HG02678 (cell line): ENCODE measurements around the gene PRDM12.
"Not testable (repeated sequence)": the region's sequence is repeated elsewhere in the genome, so short reads cannot be mapped to it uniquely, and the experiment has no call there.

ENCODE experiments used
- ATAC-seq: cut with Tn5 transposase; IDR thresholded peaks from one replicate; pipeline ENCODE4 v1.9.1; 2021; ENCODE audit warnings: mild to moderate bottlenecking, moderate library complexity; ENCODE audit not compliant: unreplicated experiment

Gene PRDM12

DNA sequence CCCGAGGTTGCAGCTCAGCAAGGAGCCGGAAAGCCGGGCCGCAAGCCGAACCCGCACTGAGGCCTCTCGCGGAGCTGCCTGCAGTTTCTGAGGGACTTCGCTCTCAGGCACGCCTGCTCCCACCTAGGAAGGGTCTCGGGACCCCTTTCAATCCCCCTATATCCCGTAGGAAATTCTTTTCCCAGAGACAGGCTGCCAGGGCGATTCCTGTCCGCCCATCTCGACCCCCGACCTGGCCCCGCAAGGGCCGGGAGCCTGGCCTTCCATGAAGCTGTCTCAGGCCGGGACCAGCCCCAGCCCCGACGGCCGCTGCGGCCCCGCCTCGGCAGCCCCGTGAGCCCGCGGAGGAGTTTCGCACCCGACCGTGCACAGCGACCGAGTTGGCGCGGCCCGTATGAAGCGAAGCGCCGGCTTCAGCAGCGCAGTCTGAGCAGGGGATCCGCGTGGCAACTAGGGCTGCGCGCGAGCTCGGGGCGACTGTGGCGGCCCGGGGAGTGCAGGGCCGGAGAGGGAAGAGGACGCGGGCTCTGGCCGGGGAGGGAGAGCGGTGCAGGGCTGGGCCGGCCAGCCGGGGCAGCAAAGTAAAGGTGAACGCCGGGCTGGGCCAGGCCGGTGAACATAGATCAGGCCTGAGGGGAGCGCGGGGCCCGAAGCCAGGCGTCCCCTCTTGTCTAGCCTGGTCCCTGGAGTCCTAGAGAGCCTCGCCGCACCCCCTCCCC is 977 bp upstream of the PRDM12 start:
- ATAC-seq, result no peak

DNA sequence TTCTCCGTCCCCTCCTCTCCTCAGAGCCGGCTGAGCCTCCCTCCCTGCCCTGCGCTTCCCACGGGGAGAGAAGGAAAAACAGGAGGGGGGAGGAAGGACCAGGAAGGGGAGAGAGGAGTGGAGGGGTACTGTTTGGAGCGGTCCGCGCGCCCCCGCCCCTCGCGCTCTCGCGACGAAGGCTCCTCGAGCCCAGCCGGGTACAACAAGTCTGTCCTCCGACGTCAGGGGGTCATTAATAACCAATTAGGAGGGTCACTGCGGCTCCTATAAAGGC is 480 bp upstream of the PRDM12 start:
- no peak for ATAC-seq

DNA sequence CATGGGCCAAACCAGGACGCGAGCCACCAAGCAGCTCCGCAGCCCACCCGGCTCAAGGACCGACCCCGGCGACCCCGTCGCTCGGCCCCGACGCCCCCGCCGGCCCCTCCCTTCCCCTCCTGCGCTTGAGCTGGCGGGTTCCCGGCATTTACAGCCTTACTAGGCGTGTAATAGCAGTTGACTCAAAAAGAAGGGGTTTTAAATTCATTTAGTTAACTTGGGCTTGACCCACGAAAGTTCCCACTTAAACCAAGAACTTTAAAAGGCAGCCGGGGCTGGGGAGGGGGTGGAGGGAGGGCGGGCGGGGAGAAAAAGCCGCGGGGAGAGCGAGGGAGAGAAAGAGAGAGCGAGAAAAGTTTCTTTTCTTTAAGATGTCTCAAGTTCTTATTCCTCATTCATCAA is 636 bp downstream of the PRDM12 start:
- no peak for ATAC-seq

DNA sequence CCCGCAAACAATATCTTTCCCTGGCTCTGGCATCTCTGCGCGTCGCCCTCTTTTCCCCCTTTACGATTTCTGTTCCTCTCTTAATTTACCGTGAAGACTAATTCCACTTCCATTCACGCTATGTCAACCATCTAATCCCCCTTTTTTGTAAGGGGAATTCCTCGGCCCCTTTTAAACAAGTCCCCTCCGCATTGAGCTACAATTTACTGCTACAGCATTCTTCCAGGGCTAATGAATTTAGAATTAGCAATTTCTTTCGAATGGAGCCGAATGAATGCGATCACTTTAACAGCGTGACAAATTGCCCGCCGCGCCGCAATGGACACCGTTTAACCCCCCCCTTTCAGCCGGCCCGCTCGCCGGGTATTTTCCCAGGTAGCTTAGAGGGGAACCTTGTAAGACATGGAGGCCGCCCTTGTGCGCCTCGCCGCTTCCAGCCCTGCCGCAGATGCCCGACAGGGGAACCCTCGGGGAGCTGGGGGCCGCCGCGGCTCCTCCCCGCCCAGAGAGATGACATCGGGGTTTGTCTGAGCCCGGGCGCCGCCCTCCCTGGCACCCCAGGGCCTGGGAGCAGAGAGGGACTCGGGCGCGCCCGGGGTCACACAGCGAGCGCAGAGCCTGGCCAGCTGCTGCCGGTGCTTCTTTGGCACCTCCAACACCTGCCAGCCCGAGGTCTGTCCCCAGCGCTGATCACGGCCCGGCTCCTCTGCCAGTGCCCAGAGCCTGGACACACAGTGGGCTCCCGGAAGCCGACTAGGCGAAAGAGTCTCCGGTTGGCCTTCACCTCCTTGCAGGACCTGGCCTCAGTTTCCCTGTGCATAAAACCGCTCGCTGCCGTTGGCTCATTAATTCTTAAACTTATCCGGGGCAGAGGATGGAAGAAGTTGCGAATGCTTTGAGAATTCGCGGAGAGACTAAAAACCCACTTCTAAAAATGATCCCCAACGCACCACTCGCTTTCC is 1.3 kb downstream of the PRDM12 start:
- ATAC-seq, result no peak

DNA sequence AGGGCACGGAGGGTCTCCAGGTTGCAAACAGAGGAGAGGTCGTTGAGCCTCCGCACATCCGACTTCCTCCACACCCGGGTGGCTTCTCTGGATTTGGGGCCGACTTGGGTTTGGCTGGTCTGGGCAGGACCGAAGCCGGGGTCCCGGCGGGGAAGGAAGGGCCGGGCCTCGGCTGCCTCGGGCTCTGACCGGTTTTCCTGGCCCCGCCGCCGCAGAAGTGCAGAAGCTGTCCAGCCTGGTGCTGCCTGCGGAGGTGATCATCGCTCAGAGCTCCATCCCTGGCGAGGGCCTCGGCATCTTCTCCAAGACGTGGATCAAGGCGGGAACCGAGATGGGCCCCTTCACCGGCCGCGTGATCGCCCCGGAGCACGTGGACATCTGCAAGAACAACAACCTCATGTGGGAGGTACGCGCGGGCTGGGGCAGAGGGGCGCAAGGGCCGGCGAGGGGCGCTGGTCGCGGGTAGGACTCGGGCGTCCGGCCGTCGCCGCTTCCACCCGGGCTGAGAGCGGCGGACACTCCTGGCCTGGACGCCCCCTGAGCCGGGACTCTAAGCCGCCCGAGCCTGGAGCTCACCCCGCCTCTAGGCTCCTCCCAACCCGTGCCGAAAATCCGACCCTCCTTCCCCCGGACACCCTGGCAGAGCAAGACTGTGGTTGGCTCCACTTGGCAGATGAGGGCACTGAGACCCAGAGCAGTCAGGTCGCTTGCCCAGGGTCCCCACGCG is 2.2 kb downstream of the PRDM12 start:
- ATAC-seq, result no peak

DNA sequence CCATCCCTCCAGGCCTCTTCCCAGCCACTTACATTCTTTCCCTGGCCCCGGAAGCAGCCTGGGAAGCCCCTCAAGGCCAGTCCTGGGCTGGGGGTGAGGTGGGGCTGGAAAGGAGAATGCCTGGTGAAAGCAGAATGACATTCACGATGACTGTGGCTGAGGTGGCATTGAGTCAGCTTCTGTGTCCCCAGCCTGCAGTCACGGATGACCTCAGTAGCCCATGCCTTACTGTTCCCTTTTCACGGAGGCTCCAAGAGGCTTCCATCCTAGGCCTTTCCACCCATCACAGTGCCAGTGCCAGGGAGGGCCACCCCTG is 2.7 kb downstream of the PRDM12 start:
- no peak for ATAC-seq

DNA sequence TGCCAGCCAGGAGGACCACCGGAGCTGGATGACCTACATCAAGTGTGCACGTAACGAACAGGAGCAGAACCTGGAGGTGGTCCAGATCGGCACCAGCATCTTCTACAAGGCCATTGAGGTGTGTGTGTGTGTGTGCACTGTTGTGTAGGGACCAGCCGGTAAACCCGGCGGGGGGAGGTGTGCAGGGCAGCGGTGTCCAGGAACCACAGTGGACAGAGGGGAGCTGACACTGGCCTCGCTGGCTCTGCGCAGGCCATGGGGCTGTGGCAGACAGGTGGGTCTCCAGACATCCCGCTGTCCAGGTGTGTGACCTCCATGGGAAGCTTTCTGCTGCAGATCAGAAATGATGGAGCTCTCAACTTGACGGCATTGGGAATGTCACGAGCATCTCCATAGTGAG is 3.8 kb downstream of the PRDM12 start:
- no peak for ATAC-seq

DNA sequence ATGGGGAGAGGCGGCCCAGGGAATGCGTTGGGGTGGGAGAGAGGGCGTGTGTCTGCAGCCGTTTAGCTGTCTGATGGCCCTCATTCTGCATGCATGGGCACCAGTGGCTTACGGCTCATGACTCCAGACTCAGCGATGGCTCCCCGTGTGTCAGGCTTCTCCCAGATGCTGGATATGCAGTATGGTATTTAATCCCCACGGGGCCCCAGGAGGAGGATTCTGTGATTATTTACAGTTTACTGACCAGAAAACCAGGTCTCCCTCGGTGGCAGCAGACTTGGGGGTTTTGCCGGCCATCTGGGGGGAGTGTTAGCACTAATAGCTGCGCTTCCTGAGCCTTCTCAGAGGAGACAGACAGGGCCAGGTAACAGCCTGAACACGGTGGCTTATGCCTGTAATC is 4.3 kb downstream of the PRDM12 start:
- ATAC-seq, result no peak

DNA sequence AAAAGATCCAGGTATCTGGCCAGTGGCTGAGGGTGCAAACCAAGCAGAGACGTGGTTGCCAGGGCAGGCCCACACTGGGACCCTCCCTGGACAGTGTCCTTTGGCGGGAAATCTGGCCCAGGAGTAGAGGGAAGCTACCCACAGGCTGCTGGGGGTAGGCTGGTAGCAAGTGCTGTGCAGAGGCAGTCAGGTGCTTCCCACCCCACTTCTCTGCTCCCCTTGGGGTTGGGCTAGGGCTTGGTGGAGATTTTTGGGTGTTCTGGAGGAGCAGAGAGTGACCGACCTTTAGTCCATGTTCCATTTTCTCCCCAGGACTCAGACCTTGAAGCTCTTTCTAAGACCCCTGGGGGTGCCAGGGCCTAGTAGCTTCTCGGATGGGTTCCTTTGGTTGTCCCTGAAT is 5.6 kb downstream of the PRDM12 start:
- no peak for ATAC-seq

DNA sequence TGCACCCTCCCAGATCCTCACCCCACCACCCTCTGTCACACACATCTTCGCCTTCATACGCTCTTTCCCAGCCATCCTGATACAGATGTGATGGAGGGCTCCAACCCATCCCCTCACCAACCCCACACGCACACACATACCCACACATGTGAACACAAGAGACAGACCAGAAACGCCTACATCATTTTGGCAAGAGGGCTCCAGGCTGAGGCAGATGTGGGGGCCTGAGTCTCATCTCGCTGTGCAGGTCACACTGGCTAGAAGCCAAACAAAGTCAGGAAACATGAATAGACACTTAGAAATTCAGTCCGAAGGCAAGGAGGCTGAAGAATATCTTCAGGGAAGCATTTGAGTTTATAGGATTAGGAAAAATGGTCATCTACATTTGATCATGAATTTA is 6.2 kb downstream of the PRDM12 start:
- no peak for ATAC-seq

DNA sequence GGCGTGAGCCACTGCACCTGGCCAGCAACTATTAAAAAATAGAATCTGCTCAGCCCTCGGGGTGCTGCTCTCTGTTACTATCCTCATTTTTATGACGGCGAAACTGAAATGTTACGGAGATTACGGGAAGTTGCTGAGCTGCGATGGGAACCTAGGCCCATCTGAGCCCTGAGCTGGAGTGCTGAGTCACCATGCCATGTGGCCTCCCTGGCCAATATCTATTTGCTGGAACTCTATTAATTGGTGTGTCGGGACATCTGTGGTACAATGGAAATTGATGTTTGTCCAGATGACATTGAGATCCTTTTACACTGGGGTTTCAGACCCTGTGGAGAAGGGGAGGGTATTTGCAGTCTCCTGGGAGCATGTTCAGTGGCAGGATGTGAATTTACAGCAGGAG is 8.1 kb downstream of the PRDM12 start:
- ATAC-seq, result no peak

DNA sequence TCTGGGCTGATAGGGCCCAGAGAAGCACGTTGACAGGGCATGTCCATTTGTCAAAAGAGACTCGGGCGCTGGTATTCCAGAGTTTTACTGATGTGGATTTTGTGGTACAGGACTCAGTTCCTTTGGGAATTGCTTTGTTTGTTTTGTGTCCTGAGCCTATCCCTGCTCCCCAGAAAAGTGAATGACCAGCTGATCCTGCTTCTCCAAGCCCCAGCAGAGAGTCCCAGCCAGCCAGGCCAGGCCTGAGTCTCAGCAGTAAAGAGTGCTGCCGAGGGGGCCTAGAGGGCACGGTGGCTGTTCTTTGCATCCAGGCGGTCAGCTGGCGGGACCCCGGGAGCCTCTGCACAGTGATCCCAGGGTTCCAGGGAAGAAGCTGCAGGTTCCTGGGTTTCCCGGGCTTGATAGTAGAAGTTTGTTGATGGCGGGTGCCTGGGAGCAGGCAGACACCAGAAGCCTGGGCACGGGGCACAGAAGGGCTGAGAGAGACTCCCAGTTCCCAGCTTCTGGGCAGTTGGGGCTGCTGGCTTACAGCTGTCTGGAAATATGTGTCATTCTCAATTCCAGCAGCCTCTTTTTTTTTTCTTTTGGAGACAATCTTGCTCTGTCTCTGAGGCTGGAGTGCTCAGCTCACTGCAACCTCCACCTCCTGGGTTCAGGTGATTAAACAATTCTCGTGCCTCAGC is 8.7 kb downstream of the PRDM12 start:
- no peak for ATAC-seq

DNA sequence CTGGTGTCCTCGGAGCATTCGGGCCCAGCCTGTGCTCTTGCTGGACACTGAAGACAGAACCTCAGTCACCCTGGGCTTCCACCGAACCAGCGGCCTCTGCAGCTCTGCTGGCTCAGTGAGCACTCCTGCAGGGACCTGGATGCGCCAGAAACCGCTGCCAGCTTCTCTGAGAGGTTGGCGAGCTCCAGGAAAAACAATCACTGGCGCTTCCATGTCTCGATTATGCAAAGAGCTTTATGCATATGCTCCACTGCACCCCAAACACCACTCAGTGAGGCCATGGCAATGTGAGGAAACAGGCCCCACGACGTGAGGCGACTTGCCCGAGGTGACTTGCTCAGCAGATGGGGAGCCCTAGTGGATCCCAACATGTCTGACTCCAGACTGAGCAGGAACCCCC is 11.0 kb downstream of the PRDM12 start:
- no peak for ATAC-seq

DNA sequence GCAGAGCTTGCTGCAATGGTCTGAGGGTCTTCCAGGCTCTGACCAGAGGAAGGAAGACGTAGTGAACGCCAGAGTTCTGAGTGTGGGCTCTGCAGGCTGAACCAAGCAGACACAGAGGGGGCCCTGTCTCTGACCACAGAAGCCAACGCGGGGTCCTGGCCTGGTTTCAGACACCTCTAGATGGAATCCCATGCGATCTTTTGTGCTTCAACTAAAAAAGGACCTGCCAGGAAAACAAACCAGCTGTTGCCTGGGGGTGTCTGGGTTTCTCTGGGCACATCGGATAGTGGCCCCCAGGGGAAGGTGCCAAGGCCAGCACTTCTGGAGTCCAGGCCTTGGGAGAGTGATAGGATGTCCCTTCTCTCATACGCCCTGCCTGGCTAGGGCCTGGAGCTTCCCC is 12.9 kb downstream of the PRDM12 start:
- no peak for ATAC-seq

DNA sequence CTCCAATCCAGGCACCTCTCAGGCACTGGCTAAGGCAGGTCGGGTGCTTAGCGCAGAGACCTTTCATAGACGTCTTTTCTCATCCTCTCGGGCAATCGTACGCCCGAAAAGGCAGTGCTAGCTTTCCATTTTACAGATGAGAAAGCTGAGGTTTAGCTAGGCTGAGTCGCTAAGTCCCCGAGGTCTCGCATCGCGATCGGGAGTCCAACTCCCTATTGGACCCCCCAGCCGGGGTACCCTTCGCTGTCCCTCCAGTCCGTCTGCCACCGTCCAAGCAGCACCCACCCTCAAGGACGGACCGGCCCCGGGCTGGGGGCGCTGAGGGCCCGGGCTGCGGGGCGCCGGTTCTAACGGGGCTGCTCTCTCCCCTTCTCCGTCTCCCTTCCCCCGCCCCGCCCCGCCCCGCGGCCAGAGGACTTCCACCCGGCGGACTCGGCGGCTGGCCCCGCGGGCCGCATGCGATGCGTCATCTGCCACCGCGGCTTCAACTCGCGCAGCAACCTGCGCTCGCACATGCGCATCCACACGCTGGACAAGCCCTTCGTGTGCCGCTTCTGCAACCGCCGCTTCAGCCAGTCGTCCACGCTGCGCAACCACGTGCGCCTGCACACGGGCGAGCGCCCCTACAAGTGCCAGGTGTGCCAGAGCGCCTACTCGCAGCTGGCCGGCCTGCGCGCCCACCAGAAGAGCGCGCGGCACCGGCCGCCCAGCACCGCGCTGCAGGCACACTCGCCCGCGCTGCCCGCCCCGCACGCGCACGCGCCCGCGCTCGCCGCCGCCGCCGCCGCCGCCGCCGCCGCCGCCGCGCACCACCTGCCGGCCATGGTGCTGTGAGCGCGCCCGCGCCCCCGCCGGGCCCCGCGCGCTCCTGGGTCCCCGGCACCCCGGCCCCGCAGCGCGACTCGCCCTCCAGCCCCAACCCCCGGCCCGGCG is 16.7 kb downstream of the PRDM12 start:
- no peak for ATAC-seq

DNA sequence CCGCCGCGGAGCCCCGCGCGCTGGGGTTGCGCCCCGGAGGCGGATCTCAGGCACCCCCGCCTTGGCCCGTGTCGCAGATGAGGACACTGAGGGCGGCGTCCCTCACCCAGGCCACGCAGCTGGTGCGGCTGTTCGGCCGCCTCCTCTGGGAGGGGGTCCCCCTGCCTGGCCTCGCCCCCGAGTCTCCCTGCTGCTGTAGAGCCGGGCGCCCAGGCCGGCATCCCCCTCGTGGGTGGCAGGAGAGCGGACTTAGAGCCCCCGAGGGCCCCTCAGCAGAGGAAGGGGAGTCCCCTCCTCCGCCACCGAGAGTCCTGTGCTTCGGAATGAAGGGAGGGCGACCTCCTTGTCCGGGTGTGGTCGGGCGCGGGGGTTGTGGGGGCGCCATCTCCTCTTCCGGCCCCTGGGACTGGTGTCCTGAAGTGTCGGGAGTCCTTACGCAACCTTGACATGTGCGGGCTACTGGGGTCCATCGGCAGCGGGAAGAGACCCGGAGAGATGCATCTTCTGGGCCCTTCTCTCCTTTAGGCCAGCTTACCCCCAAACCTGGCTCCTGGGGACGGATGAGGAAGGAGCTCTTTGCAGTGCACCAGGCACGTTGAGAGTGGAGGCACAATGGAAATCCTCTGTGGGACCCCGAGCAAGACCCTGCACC is 17.5 kb downstream of the PRDM12 start:
- ATAC-seq, result no peak

DNA sequence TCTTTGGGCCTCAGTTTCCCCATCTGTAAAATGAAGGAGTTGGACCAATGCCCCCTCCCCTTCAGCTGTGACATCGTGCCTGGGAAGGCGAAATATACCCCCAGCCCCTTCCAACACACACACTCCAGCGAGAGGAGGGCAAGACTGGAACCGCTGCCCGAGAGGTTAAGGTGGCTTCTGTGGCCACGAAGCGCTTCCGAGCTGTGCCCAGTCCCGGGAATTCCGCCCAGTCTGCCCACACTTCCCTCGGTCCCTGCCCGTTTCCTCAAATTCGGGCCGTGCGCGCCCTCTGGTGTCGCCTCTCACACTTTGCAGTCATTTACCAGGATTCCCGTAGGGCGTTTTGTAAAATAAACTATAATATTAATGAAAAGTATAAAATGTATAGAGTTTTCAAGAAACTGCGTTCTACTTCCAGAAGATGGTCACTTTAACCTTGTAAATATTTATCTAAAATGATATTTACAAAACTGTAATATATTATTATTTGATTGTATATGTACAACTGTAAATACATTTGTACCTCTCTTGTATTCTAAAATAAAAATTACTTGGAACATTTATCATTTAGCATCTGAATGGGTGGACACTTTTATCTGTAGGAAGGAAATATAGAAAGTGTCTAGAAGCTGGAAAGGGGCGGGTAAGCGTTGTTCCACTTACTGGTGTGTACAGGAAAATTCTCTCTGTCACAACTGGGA is 18.2 kb downstream of the PRDM12 start:
- no peak for ATAC-seq

DNA sequence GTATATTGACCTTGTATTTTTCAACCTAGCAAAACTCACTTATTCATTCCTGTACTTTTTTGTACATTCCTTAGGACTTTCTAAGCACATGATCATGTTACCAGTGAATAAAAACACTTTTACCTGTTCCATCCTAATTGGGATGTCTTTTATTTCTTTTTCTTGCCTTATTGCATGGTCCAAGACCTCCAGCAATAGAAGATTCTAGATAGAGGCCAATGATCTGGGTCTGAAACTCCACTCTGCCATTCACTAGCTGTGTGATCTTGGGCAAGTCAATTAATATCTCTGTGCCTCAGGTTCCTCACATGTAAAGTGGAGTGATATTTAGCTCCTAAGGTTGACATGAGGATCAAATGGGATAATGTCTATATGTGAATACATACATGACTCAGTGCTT is 20.7 kb downstream of the PRDM12 start:
- ATAC-seq, result no peak

DNA sequence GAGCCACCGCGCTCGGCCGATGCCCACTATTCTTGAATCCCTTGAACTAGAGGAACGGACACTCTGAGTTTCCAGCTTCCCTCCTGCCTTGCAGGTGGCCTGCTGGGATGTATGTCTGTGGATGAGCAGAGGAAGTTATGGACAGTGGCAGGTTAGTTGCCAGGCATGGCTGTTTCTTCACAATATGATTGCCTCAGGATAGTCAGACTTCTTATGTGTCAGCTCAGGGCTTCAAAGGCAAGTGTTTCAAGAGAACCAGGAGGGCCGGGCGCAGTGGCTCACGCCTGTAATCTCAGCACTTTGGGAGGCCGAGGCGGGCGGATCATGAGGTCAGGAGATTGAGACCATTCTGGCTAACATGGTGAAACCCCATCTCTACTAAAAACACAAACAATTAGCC is 21.6 kb downstream of the PRDM12 start:
- not testable (repeated sequence) for ATAC-seq
